Fibroblast of gingiva (primary cell): Measurements from ENCODE around the gene SPATS2L.

ENCODE experiments used
- DNase-seq: peaks from one replicate; pipeline ENCODE4 v3.0.0-alpha.2; 2011; ENCODE audit warnings: low read depth

SPATS2L gene

DNA sequence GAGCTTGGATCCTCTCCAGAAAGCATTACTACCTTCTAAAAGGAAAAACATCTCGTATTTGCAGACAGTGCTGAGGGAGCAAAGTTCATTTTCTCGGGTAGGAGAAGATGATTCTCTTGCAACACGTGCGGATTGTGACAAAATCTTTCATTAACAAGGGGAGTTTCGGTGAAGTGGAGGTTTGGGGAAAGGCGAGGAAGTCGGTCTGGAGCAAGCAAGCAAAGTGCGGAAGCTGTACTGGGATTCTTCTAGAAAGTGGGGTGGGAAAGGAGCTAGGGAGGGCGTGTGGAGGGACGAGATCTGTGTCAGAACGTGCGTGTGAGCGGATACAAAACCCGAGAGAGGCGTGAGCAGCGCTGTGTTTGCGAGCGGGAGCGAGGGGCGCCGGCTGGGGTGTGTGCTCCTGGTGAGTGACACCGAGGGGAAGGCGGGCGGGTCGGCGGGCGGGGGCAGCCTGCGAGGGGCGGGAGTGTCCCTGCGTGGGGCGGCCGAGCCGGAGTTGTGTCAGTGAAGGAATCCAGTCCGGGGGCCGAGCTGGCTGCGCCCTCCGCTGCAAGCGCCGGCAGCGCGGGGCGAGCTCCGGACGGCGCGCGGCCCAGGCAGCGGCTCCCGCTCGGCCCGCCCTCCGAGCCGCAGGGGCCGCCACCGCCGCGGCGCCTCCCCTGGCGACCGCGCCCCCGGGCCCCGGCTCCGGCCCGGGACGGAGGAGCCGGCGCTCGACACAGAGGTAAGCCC, at the start of gene SPATS2L:
Gene SPATS2L, plus strand, starts transcription at position 498 of the 735 bp plus-strand sequence. CDS start 82,552 bp downstream, outside the sequence.
- DNase-seq = peak; percentile 87

DNA sequence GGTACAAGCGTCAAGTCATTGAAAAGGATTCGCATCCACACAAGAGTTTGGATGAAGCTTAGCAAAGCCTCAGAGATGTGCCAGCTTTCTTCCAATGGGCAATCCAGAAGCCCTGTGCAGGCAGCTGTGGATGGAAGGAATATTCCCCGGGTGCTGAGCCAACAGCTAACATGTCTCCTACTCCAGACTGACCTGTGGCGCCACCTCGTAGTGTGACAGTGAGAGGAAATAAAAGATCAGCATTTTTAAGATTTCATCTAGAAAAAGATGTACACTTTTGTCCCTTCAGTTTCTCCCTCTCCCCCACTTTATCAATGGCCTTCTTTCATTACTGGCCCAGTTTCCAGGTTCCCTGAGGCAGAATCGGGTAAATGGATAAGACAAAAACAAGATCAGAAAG, 48.9 kb upstream of the SPATS2L start:
- no peak for DNase-seq

DNA sequence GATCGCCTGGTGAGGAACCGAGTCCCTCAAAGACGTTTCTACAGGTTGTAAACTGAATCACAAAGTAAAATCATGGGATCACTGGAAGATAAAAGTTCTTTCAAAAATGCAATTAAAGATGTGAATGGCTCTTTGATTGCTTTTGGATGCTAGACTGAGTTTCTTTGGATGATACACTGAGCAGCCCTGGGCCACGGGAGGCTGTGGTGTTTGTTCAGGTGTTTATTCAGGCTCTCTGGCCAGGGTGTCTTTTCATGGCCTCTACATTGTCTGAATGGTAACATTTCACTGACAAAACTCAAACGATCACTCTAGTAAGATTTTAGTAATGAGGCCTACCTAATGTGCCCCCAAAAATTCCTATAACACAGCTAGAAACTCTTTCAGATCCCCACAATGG, 48.4 kb upstream of the SPATS2L start:
- DNase-seq = no peak

GRCh38 chr2:200258881-200259576, 47.5 kb upstream of the SPATS2L start:
- DNase-seq = no peak

- no peak for DNase-seq
Measured at GRCh38 chr2:200259577-200259957, 46.9 kb upstream of the SPATS2L start.

DNA sequence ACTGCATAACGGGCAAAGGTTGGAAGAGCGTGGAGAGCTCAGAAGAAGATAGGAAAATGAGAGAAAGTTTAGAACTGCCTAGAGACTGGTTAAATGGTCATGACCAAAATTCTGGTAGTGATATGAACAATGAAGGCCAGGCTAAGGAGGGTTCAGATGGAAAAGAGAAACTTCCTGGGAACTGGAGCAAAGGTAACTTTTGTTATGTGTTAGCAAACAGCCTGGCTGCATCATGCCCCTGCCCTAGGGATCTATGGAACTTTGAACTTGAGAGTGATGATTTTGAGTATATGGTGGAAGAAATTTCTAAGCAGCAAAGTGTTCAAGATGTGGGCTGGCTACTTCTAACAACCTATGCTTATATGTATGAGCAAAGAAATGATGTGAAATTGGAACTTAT, 44.4 kb upstream of the SPATS2L start:
- no peak for DNase-seq

DNA sequence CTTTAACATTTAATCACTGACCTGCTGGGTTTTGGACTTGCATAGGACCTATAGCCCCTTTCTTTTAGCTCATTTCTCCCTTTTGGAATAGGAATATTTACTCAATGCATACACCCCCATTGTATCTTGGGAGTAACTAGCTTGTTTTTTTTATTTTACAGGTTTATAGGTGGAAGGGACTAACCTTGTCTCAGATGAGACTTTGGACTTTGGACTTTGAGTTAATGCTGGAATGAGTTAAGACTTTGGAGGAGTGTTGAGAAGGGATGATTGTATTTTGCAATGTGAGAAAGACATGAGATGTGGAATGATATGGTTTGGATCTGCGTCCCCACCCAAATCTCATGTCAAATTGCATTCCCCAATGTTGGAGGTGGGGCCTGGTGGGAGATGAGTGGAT, 43.2 kb upstream of the SPATS2L start:
- DNase-seq = no peak

DNA sequence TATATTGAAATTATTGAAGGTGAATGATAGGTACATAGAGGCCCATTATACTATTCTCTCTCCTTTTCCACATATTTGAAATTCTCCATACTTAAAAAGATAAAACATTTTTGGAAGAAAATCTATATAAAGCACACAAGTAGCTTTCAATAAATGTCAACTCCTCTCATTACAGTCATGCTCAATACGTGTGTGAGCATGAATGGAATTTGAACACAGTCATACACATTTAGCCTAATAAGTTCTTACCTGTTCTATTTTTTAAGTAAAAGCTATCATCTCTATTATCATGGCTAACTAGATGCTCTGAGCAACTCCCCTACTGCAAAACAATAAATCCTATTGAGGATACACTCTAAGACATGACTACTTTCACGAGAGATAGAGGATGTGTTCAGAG, 41.9 kb upstream of the SPATS2L start:
- DNase-seq = no peak

DNA sequence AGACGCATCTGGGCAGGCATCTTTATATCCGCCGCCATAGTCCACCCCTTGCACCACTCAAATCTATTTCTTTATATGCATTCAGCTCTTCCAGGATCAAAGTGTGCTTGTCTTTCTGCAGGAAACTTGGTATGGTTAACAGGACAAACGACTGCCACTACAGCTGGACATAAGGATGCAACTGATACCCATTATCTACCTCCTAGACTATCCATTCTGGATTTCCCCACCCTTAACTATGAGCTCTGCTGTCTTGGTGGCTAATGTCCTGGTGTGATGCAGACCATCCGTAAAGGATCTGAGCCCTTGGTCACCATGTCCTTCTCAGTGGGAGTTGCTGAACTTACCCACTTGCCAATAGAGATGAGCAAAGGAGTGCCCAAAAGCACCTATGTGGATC, 40.1 kb upstream of the SPATS2L start:
- no peak for DNase-seq

DNA sequence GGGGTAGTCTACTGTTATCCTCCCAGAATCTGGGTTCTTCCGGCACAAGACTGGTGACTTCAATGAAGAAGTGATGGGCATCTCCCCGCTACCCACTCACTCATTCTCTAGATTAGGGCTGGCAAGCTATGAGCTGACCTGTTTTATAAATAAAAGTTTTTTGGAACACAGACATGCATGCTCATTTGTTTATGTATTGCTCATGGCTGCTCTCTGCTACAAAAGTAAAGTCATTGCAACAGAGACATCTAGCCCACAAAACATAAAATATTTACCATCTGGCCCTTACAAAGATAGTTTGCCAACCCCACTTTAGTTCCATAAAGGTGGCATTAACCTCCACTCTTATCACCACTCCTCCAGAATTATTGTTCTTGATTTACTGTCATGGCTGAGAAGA, 39.1 kb upstream of the SPATS2L start:
- DNase-seq = no peak

- no peak for DNase-seq
Measured at GRCh38 chr2:200270732-200271131, 35.8 kb upstream of the SPATS2L start.

DNA sequence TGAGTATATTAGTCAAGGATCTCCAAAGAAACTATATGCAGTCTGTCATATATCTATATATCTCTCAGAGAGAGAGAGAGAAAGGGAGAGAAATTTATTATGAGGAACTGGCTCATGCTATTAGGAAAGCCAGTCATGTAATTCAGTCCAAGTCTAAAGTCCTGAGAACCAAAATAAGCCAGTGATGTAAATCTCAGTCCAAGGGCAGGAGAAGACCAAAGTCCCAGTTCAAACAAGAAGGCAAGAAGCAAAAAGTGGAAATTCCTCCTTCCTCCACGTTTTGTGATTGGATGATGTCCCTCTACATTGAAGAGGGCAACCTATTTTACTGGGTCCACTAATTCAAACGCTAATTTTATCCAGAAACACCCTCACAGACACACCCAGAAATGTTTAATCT, 34.2 kb upstream of the SPATS2L start:
- no peak for DNase-seq

GRCh38 chr2:200274116-200275075, 32.1 kb upstream of the SPATS2L start:
- DNase-seq = no peak

DNA sequence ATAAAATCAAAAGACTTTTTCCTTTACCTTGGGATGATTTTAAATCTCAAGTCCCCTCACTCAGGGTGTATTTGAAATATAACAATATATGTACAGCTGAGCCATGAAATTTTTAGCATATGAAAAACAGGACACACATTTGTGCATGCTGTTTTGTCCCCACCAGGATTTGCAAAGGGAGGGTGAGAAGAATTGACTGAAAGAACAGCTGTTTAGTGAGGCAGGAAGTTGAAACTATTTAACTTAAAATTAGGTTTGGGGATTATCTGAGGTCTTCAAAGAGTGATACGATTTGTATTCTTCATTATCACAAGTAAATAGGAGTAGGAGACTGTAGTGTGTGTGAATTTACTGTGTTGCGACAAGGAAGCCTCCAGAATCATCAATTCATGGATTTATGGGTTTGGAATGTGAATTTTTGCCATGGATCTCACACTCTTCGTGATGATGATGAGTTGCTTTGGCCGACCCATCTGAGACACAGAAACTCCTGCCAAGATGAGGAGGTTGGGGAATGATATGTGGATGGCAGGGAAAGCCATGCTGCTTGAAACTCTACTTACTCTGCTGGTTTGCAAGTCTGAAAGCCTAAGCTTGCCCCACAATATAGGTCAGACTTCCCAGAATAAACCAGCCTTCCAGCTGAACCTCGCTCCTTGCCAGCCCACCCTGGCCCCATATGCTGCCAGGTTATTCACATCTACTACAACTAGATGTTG, 31.0 kb upstream of the SPATS2L start:
- no peak for DNase-seq

DNA sequence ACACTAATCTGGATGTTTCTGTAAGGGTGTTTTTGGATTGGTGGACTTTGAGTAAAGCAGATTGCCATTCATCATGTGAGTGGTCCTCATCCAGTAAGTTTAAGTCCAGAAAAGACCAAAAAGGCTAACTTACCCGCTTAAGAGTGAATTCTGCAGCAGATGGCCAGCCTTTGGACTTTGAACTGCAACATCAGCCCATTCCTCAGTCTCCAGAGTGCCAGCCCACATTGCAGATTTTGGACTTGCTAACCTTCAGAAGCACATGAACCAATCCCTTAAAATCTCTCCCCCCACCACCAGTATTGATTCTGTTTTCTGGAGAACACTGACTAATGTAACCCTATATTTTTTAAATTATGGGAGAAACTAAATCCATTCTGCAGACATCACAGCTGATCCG, 30.0 kb upstream of the SPATS2L start:
- DNase-seq = no peak

GRCh38 chr2:200278694-200279316, 27.7 kb upstream of the SPATS2L start:
- DNase-seq = no peak

DNA sequence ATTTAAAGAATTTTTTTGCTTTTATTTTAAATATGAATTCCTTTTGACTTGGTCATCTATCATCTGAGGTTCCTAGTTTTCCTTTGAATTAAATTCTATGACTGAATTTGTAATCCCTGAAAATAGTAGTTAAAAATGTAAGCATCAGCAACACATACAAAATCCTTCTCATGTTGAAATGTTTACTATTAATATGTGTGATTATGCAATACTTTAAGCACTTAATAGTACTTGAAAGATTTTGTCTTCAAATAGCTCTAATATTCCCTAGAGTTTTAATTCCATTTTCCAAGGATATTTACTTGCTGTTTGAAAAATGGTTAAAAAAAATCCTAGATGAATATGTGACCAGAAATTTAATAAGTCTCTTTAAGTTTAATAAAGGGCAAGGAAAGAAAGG, 26.6 kb upstream of the SPATS2L start:
- no peak for DNase-seq

DNA sequence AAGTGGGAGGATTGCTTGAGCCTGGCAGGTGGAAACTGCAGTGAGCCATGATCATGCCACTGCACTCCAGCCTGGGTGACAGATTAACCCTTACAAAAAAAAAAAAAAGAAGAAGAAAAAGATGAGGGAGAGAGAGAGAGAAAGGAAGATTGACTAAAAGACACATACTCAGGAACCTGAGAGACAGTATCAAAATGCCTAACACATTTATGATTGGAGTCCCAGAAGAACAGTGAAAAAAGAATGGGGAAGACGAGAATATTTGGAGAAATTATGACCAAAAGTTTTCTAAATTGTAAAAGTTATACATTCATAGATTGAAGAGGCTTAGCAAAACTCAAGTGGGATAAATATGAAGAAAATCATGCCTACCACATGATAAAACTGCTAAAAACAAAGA, 19.9 kb upstream of the SPATS2L start:
- DNase-seq = no peak

GRCh38 chr2:200288670-200289429, 17.6 kb upstream of the SPATS2L start:
- DNase-seq = peak; percentile 91

- DNase-seq = no peak
Measured at GRCh38 chr2:200296118-200296517, 10.4 kb upstream of the SPATS2L start.

DNA sequence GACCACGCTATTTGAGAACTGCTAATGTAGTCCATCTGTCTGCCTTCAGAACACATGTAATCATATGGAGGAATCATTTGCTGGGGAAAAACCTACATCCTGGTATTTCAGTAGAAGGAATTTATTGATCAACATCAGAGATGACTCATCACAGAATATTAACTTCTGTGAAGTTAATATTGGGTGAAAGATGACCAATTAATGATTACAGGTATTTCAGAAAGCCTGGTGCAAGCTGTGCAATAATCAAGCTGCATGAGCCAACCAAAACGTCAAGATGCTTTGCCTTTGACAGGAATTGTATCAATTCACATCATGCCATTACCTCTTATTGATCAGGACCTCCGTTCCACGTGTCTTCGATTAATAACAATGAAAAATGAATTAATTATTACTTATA, 9.4 kb upstream of the SPATS2L start:
- DNase-seq = no peak
